ENCODE measurements around the gene IPO5.
"Not testable (repeated sequence)": the region's sequence is repeated elsewhere in the genome, so short reads cannot be mapped to it uniquely, and the experiment has no call there.

IPO5 gene

DNA sequence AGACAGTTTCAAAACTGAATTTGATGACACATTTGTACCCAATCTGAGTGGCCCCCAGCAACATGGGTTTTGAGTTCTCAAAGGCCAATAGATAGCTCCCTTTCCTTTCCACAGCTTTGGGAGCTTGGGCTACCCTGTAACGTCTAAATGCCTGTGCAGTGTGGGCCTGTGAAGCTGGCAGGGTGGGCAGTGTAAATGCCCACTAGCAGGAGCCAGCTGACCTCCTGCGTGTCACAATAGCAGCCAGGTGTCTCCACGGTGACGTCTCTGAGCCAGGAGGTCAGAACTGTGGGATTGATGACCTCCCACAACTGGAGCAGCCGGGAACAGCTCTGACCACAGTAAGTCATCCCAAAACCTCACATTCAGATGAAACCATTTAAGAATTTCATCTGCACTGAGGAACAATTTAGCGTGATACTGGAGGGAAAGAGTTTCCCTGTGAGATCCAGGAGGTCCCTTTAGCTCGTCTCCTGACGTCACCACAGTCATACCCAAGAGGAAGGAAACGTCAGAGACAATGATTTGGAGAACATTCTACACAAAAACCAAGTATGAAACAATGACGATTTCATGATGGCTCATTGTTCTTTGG lies at the start of gene IPO5:
Gene IPO5, plus strand, starts transcription at position 300 of the 595 bp plus-strand sequence. CDS start 23,022 bp downstream, outside the sequence.
- no peak for DNase-seq

DNA sequence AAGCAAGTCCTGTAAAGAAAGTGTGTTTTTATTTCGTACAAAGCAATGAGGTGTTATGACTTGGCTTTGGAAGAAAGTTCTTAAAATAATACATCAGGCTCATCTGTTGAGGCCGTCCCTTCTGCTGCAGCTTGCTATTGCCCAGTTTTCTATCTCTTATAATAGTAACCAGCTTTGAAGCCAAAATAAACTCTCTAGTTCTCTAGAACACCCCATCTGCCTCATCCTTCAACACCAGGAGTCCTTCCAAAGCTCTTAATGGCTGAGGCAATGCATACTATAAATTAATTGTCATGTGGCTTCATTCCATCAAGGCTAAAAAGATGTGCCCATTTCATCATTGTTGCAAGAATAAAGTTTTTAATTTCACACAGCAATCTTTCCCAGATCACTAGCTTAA lies 49.4 kb upstream of the IPO5 start:
- DNase-seq = no peak

DNA sequence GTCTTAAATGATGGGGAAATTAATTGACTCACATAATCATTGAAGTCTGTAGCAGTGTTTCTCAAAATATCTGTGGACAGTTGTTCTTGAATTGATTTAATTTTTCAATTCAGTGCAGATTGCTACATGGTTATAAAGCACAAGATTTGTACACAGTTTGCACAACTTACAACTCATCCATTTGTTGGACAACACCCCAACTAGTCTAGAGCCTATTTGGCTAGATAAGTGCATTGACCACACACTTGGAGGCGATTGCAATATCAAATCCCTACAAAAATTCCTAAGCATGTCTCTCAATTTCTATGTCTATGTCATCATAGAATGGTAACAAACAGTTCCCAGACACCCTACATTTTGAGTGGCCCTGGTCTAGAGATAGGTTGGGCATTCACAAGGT lies 48.0 kb upstream of the IPO5 start:
- DNase-seq = no peak

DNA sequence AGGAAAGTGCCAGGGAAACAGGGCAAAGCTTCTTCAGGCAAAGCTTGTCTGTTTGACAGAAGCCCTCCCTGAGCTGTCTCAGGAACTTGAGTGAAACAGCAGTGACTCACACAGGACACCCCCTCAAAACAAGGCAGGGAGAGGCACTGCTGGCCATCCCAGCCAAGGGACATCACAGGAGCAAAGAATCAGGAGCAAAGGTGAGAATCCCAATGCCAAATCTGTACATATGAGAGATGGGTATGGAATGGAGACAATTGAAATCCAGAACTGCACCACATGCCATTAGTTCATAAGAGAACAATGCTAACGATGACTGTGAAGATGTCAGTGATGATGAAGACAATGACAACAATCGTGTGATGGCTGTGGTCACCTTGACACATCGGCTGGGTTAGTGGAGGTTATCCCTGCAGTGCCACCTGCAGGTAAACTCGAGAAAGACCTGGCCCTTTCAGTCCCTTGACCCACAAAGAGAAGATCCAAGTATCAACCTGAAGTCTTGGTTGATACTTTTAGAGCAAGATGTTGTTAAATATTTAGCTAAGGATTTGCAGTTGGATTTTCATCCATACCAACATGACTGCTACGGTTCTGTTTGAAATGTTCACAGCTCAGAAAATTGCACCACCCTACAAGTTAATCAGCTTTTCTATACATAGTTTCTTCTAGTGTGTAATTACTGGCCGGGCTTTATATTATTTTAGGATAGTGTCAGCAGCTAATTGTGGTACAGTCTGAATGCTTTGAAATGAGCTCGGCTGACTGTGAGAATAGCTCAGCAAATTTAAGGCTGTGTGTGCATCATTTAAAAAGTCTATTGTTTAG lies 42.0 kb upstream of the IPO5 start:
- peak; percentile 2 for DNase-seq

DNA sequence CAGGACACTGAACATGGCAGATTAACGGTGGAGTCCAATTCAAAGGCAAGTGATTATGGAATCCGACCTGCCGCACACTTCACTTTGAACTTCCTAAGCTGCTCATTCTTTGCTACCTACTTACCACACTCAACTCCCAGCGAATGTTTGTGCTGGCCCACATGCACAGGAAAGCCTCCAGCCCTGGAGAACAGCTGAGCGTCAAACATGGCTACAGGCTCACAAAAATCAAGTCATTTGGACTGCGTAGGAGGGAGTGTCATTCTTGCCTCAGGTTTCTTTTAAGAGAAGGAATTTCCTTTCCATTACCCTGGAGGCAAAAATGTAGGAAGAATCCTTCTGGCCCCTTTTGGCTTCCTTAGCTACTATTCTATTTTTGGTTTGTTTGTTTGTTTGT lies 41.3 kb upstream of the IPO5 start:
- no peak for DNase-seq

DNA sequence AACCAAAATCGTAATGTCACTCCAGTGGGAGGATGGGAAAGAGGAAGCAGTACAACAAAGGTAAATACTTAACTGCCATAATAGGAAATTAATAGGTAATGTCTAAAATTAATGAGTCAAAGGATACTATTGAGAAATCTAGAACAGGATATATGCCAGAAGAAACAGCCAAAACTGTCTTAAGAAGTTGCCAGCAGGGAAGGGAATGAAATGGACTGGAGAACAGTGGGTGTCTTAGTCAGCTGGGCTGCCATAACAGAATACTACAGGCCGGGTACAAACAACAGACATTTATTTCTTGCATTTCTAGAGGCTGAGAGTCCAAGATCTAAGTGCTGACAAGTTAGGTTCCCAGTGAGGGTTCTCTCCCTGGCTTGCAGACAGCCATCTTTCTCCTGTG lies 40.3 kb upstream of the IPO5 start:
- DNase-seq = no peak

DNA sequence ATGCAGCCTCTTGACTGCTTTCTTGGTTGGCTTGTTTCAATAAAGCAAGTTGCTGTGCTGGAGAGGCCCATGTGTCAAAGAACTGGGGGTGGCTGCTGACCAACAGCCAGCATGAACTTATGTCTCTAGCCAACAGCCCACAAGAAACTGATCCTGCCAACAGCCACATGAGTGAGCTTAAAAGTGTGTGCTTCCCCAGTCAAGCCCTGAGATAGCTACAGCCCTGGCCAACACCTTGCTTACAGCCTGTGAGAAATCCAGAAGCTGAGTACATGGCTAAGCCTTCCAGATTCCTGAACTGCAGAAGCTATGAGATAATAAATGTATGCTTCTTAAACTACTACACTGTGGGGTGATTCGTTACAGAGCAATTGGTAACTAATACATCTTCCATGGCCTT lies 38.9 kb upstream of the IPO5 start:
- DNase-seq = no peak

DNA sequence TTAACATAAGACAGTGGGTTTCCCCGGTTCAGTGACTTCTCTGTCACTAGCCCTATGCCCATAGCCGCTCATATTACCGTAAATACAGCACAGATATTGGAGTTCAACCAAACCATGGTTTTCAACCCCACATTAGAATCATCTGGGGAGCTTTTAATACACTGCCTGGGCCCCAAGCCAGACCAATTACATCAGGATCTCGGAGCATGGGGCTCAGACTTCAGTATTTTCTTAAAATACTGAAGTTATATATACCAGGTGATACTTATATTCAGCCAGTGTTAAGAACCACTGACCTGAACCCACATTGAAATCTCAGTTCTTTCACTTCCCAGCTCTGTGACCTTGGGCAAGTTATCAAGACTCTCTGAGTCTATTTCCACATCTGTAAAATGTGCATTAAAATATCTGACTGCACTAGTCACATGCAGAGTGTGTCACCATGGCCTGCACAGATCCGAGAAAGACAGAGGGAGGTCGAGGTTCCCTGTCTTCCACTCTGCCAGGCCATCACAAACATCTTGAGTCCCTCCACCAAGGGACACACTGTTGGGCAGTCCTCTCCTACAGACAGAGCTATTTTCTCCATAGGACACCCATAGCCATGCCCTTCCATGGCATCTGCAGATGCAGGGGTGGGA lies 32.2 kb upstream of the IPO5 start:
- DNase-seq = no peak

DNA sequence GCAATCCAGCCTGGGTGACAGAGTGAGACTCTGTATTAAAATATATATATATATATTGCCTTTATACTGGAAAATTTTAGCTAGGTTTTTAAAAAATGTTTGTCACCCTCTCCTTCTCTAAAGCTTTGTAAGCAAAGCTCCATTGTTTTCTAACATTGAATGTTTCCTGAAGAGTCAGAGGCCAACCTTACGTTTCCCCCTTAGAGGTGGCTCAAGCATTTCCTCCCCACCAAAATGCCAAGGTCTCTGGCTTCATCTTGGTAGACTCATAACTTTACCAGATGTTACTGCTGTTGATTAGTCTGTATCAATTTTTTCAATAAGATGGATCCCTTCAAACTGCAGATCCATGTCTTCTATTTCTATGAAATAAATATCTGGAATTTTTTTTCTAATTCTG lies 25.2 kb upstream of the IPO5 start:
- DNase-seq = no peak

DNA sequence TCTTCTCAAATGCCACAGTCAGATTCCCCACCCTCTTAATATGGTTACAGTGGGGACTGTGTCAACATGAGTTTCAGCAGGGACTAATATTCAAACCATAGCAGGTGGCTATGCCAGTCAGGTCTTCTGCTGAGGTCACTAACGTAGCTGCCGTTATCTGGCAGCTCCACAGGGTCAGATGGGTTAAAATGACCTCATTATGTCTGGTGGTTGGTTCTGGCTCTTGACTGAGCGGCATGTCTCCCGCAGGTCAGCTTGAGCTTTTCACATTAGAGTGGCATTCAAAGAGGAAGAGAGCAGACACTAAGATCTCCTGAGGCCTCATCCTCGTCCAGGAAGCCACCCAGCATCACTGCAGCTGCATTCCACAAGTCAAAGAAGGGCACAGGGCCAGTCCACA lies 21.4 kb upstream of the IPO5 start:
- no peak for DNase-seq

DNA sequence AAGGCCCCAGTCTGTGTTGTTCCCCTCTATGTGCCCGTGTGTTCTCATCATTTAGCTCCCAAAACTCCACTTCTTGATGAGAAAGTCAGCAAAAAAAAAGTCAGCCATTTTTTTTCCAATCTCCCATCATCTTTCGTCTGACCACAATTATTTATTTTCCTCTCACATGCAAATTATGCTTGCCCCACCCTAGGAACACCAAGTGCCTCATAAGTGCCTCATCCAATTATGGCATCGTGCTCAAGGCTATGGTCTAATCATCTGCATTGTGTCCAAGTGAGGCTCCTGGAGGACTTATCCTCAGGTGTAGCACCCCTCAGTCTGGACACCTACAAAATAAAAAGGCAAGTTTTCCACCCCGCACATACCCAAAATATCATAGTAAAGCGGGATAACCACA lies 20.8 kb upstream of the IPO5 start:
- no peak for DNase-seq

DNA sequence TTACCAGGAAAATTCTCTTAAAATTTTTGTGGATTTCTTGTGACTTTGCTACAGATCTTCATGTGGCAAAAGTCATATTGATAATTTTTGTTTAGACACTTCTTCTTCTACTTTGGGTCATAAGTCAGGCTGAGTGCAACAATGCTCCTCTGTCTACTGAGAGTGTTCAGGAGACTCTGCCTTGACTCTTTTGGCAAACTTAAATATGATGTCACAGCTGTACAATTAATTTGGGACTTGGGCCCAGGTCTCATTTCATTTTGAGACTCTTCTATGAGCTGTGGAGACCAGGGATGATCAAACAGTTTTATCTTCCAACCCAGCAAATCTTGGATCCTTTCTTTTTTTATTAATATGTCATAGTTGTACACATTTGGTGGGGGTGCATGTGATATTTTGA lies 19.7 kb upstream of the IPO5 start:
- no peak for DNase-seq

DNA sequence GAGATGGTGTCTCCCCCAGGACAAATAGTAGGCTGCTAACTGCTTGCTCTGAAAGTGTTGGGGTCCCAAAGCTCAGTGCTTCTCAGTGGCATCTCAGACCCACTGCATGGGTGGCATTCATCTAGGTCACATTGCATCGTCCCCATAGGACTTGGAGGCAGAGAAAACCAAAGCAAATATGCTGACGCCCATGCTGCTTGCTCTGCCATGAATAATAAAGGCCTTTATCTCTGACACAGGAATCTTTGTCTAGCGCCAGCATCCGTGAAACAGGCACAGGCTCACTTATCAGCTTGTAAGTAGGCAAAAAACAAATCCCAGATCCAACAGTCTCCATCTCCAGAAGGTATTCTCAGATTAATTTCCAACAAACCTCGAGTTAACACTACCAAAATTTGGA lies 18.9 kb upstream of the IPO5 start:
- no peak for DNase-seq

DNA sequence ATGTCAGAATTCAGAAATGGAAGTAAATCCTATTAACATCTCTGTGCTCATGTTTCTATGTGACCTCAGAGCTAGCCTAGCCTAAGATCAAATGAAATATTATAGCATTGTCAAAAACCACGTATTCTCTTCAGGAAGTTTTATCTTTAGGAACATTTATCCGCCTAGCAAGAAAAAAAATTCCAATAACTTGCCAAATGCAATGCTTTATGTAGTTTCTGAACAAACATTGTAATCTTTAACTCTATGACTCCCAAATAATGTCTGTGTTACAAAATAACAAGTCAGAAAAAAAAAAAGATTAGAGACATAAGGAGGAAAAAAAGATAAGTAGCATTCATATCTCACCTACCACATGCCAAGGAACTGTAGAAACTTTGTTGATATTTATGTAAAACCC lies 18.4 kb upstream of the IPO5 start:
- DNase-seq = no peak

DNA sequence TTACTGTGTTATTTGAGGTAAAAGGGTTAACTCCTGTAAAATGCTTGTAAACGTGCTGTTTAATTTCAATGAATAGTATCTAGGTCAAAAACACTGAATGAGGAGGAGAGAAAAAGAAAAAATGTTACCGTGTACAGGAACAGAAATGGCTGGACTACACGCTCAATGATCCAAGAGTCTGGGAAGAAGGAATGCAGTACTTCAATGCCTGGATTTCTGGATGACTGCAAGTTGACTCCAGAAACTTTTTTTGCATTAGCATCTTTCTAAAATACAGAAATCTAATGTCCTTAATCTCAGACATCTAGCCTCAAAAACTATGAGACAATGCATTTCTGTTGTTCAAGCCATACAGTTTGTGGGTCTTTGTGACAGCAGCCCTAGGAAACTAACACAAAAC lies 17.4 kb upstream of the IPO5 start:
- DNase-seq = no peak

DNA sequence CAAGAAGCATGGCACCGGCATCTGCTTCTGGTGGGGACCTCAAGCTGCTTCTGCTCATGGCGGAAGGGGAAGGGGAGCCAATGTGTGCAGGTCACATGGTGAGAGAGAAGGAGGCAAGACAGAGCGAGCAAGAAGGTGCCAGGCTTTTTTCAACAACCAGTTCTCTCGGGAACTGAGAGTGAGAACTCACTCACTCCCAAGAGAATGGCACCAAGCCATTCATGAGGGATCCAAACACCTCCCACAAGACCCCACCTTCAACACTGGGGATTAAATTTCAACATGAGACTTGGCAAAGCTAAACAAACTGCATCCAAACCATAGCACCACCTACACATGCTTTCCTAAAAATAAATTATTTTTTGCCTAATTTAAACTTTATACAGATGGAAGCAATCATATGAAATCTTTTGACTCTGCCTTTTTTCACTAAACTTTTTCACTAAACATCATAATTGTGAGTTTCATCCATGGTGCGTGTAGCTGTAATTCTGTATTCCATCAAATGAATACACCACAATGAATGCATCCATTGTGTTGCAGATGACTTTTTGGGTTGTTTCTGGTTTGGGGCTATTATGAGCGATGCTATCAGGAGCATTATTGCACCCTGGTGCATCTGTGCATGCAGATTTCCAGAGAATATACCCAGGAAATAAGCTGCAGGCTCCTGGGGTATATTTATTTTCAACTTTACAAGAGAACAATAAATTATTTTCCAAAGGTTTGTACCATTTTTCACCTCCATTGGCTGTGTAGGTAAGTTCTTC lies 14.6 kb upstream of the IPO5 start:
- no peak for DNase-seq

DNA sequence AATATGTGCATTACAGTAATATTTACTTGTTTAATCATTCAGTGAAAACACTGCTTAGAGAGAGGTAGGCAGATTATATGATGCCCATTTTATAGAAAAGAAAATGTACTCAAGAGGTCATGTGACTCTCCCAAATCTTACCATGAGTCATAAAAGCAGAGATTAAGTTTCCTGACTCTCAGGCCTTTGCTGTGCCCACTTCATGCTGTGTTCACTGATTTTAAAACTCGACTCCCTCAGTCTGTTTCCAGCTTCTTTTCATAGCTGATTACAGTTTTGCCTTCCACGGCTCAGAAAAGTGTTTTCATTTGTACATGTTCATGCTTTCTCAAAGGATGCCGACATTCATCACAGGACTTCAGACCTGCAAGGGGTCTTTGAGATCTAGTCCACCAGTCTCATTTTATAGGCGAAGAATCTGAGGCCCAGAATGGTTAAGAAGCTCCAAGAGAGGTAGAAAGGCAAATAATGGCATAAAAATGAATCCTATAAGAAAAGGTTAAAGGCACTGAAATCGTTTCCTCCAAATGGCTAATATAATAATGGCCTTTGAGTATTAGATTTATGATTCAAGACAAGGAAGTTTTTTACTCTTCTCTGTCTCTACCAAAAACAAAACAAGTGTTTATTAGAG lies 9.0 kb upstream of the IPO5 start:
- DNase-seq = no peak

DNA sequence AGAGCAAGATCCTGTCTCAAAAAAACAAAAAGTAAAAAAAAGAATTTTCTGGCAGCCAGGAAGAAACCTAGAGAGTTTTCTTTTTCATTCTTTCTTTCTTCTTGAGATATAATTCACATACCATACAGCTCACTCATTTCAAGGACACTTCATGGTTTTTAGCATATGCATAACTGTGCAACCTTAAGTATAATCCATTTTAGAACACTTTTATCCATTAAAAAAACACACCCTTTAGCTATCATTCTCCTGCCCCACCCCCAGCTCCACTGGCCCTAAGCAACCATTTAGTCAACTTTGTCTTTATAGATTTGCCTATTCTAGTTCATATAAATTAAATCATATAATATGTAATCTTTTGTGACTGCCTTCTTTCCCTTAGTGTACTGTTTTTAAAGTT lies 8.1 kb upstream of the IPO5 start:
- no peak for DNase-seq

DNA sequence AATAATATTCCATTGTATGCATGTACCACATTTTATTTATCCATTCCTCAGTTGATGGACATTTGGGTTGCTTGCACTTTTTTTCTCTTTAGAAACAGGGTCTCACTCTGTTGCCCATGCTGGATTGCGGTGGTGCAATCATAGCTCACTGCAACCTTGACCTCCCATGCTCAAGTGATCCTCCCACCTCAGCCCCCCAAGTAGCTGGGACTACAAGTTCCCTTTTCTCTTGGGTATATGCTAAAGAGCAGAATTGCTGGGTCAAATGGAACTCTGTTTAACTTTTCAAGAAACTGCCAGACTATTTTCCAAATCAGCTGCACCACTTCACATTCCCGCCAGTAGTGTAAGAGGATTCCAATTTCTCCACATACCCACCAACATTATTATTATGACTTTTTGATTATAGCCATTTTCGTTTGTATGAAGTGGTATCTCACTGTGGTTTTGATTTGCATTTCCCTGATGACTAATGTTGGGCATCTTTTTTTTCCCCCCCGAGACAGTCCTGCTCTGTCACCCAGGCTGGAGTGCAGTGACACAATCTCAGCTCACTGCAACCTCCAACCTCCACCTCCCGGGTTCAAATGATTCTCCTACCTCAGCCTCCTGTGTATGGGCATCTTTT lies 7.6 kb upstream of the IPO5 start:
- no peak for DNase-seq

DNA sequence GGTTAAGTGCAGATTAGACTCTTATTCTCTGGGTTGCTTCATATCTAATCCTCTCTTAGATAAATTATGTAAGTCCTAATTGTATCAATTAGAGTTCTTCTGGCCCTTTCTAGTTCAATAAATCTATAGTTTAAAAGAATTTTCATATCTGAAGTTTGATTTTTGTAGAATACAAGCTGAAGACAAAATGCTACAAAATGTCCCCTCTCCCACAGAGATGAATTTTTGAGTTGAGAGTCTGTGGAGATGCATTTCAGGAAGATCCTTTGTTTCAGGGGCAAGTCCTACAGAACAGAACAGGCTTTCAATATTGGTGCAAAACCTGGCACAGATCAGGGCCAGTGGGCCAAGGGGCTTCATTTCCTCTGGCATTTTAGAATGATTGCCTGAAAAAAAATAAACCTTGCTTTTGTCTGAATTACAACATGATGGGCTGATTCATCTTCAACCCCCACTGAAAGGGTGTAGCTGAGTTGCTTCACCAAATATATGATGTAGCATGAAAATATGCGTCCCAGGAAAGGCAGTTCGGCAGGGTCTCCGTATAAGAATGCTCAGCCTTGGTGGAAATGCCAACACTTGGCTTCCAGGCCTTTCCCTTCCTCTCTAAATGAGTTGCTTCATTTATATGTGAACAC lies 6.4 kb upstream of the IPO5 start:
- DNase-seq = no peak

DNA sequence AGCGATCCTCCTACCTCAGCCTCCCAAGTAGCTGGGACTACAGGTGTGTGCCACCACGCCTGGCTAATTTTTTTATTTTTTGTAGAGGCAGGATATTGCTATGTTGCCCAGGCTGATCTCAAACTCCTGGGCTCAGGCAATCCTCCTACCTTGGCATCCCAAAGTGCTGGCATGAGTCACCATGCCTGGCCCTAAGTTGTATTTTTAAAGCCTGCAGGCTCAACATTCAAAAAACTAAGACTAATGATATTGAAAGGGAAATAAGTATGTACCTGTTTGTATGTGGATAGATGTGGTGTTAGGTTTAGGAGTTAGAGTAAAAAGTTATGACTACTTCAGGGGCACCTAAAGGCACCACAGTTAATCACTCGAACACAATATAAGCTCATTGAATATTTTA lies 5.4 kb upstream of the IPO5 start:
- no peak for DNase-seq

DNA sequence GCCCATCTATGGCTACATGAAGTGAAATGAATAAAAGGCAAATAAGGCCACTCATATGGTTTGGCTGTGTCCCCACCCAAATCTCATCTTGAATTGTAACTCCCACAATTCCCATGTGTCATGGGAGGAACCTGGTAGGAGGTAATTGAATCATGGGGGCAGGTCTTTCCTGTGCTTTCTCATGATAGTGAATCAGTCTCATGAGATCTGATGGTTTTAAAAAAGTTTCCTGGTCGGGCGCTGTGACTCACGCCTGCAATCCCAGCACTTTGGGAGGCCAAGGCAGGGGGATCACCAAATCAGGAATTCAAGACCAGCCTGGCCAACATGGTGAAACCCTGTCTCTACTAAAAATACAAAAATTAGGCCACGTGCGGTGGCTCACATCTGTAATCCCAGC lies 4.2 kb upstream of the IPO5 start:
- not testable (repeated sequence) for DNase-seq
